ENCODE results near the gene ZFHX3. TPM values are rescaled to one million over a fixed set of nuclear protein-coding genes. Genes with fewer than 3 reads are reported as not detected.

Gene ZFHX3
- total RNA-seq, 2 donors from 2014 or later = 57.7 to 70.1 TPM

DNA sequence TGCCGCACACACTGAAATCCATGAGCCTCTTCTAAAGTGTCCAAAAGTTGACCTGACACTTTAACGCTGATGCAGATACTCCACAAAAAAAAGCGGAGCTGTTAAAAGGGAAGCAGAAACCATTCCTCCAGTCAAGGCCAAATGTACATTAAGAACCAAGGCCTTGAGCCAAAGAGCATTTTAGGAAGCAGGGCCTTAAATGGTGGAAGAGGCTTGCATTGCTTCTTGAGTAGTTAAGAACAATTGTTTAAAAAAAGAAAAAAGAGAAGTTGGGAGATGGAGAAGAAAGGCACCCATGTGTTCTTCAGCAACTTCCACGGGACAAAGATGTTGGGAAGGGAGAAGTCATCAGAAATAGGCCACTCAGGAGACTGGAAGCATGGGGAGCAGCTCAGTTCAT lies 6.3 kb downstream of the ZFHX3 start:
- Histone ChIP-seq H3K36me3 (no peaks in the 10 kb centered on the region), H3K27me3 (replicated peaks; ENCODE audit: insufficient read depth) (no peaks in the 10 kb centered on the region), H3K9me3 (no peaks in the 10 kb centered on the region), H3K4me3 (no peak overlapping the region), H3K27ac (peak overlapping the region; percentile 63 to 74), H3K4me1 (ENCODE audit: control insufficient read depth in 1 of 2, low read depth in 2 of 2) (peaks cover 77 to 93% of the 10 kb centered on the region in 2 donors)
- ATAC-seq (ENCODE audit: insufficient number of reproducible peaks, low FRiP score, low read depth) (no peak), DNase-seq (ENCODE audit: low spot score) (no peak)
- TF ChIP-seq, protein P1, sequence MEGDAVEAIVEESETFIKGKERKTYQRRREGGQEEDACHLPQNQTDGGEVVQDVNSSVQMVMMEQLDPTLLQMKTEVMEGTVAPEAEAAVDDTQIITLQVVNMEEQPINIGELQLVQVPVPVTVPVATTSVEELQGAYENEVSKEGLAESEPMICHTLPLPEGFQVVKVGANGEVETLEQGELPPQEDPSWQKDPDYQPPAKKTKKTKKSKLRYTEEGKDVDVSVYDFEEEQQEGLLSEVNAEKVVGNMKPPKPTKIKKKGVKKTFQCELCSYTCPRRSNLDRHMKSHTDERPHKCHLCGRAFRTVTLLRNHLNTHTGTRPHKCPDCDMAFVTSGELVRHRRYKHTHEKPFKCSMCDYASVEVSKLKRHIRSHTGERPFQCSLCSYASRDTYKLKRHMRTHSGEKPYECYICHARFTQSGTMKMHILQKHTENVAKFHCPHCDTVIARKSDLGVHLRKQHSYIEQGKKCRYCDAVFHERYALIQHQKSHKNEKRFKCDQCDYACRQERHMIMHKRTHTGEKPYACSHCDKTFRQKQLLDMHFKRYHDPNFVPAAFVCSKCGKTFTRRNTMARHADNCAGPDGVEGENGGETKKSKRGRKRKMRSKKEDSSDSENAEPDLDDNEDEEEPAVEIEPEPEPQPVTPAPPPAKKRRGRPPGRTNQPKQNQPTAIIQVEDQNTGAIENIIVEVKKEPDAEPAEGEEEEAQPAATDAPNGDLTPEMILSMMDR (IDR thresholded peaks at IDR 0.05) = no peak

DNA sequence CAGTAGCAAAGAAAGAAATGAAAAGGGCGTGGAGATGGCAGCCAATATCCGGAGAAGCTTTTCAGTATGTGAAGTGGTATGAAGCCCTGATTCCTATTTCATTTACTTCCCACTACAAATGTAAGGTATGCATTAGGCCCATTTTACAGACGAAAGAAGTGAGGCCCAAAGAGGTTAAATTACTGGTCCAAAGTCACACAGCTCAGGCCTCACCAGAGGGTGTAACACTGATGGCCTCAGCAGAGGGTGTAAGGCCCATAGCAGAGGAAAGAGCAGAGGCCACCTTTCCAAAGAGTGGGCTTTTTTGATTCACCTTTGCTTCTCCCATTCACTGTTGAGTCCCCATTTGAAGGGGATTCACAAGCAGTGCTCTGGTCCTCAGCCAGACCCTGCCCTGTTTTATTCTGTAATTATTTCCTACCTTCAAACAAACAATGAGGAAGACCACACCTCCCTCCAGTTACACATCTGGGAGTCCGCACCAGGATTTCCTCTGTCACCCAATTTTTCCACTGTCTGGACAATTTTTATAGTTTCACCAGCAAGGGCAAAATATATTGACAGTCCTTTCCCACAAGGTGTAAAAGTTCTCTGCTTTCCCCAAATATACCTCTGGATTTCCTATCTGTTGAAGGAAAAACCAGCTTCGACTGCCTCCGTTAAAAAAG lies 7.1 kb downstream of the ZFHX3 start:
- no peak overlapping the region for H3K4me3 ChIP-seq
- H3K4me1 ChIP-seq (ENCODE audit: control insufficient read depth in 1 of 2, low read depth in 2 of 2) = peaks cover 77 to 93% of the 10 kb centered on the region in 2 donors
- DNase-seq (ENCODE audit: low spot score) (no peak), ATAC-seq (ENCODE audit: insufficient number of reproducible peaks, low FRiP score, low read depth) (no peak)
- no peaks in the 10 kb centered on the region for H3K27me3 ChIP-seq (replicated peaks; ENCODE audit: insufficient read depth)
- TF ChIP-seq, protein P1 (IDR thresholded peaks at IDR 0.05) = no peak
- H3K36me3 ChIP-seq = no peaks in the 10 kb centered on the region
- no peaks in the 10 kb centered on the region for H3K9me3 ChIP-seq
- no peak overlapping the region for H3K27ac ChIP-seq

DNA sequence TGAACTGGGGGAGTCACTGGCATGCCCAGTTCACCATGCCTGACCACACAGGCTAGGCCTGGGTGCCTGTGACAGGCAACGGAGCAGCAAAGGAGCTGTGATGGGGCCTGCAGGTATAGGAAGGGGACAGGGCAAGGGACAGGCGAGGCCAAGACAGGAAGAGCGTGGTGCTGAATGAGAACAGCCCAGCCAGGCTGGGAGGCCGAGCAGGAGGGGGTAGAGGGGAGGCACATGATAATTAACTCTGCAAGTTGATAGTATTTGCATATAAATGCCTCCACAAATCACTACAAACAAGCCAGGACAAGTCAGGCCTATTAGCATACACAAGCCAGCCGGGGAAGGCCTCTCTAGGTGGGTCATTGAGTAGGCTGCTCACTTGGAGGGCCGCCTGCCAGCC lies 7.8 kb downstream of the ZFHX3 start:
- Histone ChIP-seq H3K27me3 (replicated peaks; ENCODE audit: insufficient read depth) (no peaks in the 10 kb centered on the region), H3K9me3 (no peaks in the 10 kb centered on the region), H3K4me1 (ENCODE audit: control insufficient read depth in 1 of 2, low read depth in 2 of 2) (peaks cover 80 to 95% of the 10 kb centered on the region in 2 donors), H3K36me3 (no peaks in the 10 kb centered on the region), H3K27ac (no peak overlapping the region), H3K4me3 (no peak overlapping the region)
- ATAC-seq (ENCODE audit: insufficient number of reproducible peaks, low FRiP score, low read depth) = no peak
- TF ChIP-seq, protein P1 (IDR thresholded peaks at IDR 0.05) = no peak
- no peak for DNase-seq (ENCODE audit: low spot score)

DNA sequence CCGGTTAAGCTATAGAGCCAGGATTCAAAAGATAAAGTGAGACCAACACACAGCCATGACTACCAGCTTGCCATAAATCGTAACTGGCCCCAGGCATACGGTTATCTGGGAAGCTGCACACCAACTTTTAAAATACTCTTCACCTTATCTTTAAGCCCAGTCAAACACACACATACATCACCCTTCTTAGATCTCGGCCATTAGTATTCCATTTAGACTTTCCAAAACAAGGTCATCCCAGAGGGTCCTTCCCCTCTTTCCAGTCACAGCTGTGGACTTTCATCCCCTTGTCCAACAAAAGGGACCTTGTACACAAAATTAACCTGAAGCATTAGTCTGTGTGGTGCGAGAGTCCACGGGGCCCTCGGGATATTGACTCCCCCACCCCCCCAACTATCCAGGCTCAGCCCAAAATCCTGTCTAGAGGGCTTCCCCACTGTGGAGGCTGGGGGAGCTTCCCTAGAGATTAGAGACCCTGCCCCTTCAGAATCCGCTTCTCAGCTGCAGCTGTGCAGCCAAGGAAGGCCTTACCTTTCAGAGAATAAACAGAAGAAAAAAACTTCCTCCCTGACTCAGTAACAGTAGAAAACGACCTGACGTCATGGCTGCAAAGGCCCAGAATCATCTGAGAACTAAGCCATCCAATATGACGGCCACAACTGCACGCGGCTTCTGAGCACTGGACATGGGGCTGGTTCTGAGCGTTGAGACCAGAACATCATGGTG lies 9.9 kb downstream of the ZFHX3 start:
- ATAC-seq (ENCODE audit: insufficient number of reproducible peaks, low FRiP score, low read depth) = no peak
- H3K27ac ChIP-seq = no peak overlapping the region
- DNase-seq (ENCODE audit: low spot score) = no peak
- H3K9me3 ChIP-seq = no peaks in the 10 kb centered on the region
- no peaks in the 10 kb centered on the region for H3K27me3 ChIP-seq (replicated peaks; ENCODE audit: insufficient read depth)
- H3K36me3 ChIP-seq = no peaks in the 10 kb centered on the region
- TF ChIP-seq, protein P1 (IDR thresholded peaks at IDR 0.05) = no peak
- peaks cover 75 to 95% of the 10 kb centered on the region in 2 donors for H3K4me1 ChIP-seq (ENCODE audit: control insufficient read depth in 1 of 2, low read depth in 2 of 2)
- H3K4me3 ChIP-seq = no peak overlapping the region

DNA sequence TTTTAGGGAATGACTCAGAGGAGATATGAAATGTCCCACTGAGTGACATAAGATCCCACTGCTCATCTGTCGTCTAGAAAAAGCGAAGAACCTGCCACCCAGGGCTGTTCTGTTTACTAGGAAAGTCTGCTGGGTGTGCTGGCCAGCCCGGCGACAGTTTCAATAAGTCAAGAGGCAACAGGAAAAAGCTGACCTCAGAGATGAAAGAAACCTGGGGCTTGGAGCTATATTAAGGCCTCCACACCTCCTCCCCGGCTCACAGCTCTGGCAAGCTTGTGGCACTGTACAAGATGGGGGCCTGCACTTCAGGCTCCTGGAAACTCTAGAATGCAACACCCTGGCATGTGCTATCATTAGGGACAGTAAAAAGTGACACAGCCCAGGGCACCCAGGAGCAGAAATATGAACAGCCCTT lies 10.6 kb downstream of the ZFHX3 start:
- H3K4me3 ChIP-seq = peak overlapping the region; percentile 30
- ATAC-seq (ENCODE audit: insufficient number of reproducible peaks, low FRiP score, low read depth) (no peak), DNase-seq (ENCODE audit: low spot score) (no peak)
- H3K27ac ChIP-seq = peak overlapping the region in 1 of 2 donors; percentile 26
- peaks cover 72 to 95% of the 10 kb centered on the region in 2 donors for H3K4me1 ChIP-seq (ENCODE audit: control insufficient read depth in 1 of 2, low read depth in 2 of 2)
- H3K27me3 ChIP-seq (replicated peaks; ENCODE audit: insufficient read depth) = no peaks in the 10 kb centered on the region
- no peaks in the 10 kb centered on the region for H3K9me3 ChIP-seq
- TF ChIP-seq, protein P1 (IDR thresholded peaks at IDR 0.05) = no peak
- no peaks in the 10 kb centered on the region for H3K36me3 ChIP-seq
